Endothelial cell of umbilical vein (primary cell): Measurements from ENCODE around the gene GRK5. TPM values are rescaled to one million over a fixed set of nuclear protein-coding genes. Genes with fewer than 3 reads are reported as not detected.

Experiments used
- BruUV-seq: library from RNA; stranded (reverse); fragments of 400-500 nt; replicated peaks from 2 replicates; lab custom pipeline; 2021; lab: Mats Ljungman, UMichigan
- CTCF ChIA-PET: fragments of 300-600, 350-600 bp; sonication (Branson Sonifier 250); formaldehyde crosslinking; loops from one replicate; lab custom pipeline; 2021; ENCODE audit warnings: antibody characterized with exemption, inconsistent platforms; lab: Charles Lee
- POLR2A ChIA-PET: fragments of 300-600, 350-600 bp; sonication (Branson Sonifier 250); formaldehyde crosslinking; loops from one replicate; lab custom pipeline; 2021; ENCODE audit warnings: antibody characterized with exemption, inconsistent platforms; lab: Charles Lee
- DNase-seq: peaks from one replicate; pipeline ENCODE4 v3.0.0-alpha.2; 2011; ENCODE audit warnings: low read depth, low spot score
- FAIRE-seq: peaks from 2 replicates; lab custom pipeline; 2011; peaks lifted over from hg19 to GRCh38; lab: Jason Lieb, UNC
- H2AFZ ChIP-seq: 2 replicates; pipeline ENCODE4 v1.6.0; 2012; ENCODE audit warnings: low read depth, low read length, control low read depth, inconsistent platforms
- H3K27ac ChIP-seq: 2 replicates; pipeline ENCODE4 v1.5.1; 2011; ENCODE audit warnings: low read depth, mild to moderate bottlenecking, control low read depth, low read length, moderate library complexity; ENCODE audit not compliant: insufficient read depth
- H3K27me3 ChIP-seq, 2 experiments: 2 replicates each; pipeline versions ENCODE4 v1.6.0 to v1.6.1; 2011; ENCODE audit warnings: low read length in 2 of 2, mixed read lengths in 1 of 2; ENCODE audit not compliant: control insufficient read depth in 2 of 2, insufficient read depth in 2 of 2
- H3K36me3 ChIP-seq, 2 experiments: 2 replicates in 1 of 2; 3 replicates in 1 of 2; pipeline ENCODE4 v1.5.1; 2011; ENCODE audit warnings: low read length in 2 of 2, mild to moderate bottlenecking in 1 of 2, moderate library complexity in 1 of 2; ENCODE audit not compliant: control insufficient read depth in 2 of 2, insufficient read depth in 2 of 2; ENCODE audit errors: extremely low read depth in 1 of 2
- H3K4me1 ChIP-seq: 3 replicates; pipeline ENCODE4 v1.5.1; 2011; ENCODE audit warnings: mild to moderate bottlenecking, low read length; ENCODE audit not compliant: control insufficient read depth, insufficient read depth; ENCODE audit errors: extremely low read depth
- H3K4me2 ChIP-seq: 2 replicates; pipeline ENCODE4 v1.6.1; 2011; ENCODE audit warnings: low read length, control low read depth, mixed read lengths; ENCODE audit not compliant: insufficient read depth
- H3K4me3 ChIP-seq, 3 experiments: fragments of 200-600 bp in 1 of 3; sonication (generic), shearing (Covaris generic) in 1 of 3; replicated peaks in 1 of 3; 2 replicates each; pipeline ENCODE4 v1.5.1; 2011 to 2016; ENCODE audit warnings: control low read depth in 3 of 3, low read length in 3 of 3, mild to moderate bottlenecking in 2 of 3, inconsistent platforms in 1 of 3, low read depth in 1 of 3, moderate library complexity in 1 of 3; ENCODE audit not compliant: insufficient read depth in 1 of 3
- H3K79me2 ChIP-seq: 2 replicates; pipeline ENCODE4 v1.6.0; 2012; ENCODE audit warnings: low read length, inconsistent platforms; ENCODE audit not compliant: control insufficient read depth, insufficient read depth
- H3K9ac ChIP-seq: replicated peaks from 2 replicates; pipeline ENCODE3; 2011; ENCODE audit warnings: low read length, control low read depth; ENCODE audit not compliant: insufficient read depth; ENCODE audit errors: extremely low read depth
- H3K9me1 ChIP-seq: replicated peaks from 3 replicates; pipeline ENCODE4 v1.6.0; 2011; ENCODE audit warnings: mild to moderate bottlenecking, low read length; ENCODE audit not compliant: control insufficient read depth, insufficient read depth; ENCODE audit errors: extremely low read depth
- H3K9me3 ChIP-seq: replicated peaks from 2 replicates; pipeline ENCODE4 v1.5.1; 2012; ENCODE audit warnings: low read length, inconsistent platforms; ENCODE audit not compliant: control insufficient read depth, insufficient read depth
- H4K20me1 ChIP-seq: replicated peaks from 2 replicates; pipeline ENCODE3; 2011; ENCODE audit warnings: mild to moderate bottlenecking, low read length; ENCODE audit not compliant: control insufficient read depth, insufficient read depth; ENCODE audit errors: extremely low read depth
- EZH2 ChIP-seq: IDR thresholded peaks from 2 replicates; pipeline ENCODE4 v1.6.1; 2012; ENCODE audit warnings: borderline replicate concordance, low read depth, mild to moderate bottlenecking, moderate library complexity, low read length, inconsistent platforms; ENCODE audit not compliant: severe bottlenecking
- FOS ChIP-seq: IDR thresholded peaks from 2 replicates; pipeline ENCODE4 v1.6.1; 2011; ENCODE audit warnings: mild to moderate bottlenecking, low read length, moderate library complexity, borderline replicate concordance; ENCODE audit not compliant: insufficient read depth
- GATA2 ChIP-seq: IDR thresholded peaks from 2 replicates; pipeline ENCODE4 v1.7.0; 2011; ENCODE audit warnings: low read depth, mild to moderate bottlenecking, moderate library complexity, mixed read lengths, low read length; ENCODE audit not compliant: insufficient read length, insufficient read depth
- JUN ChIP-seq: IDR thresholded peaks from 2 replicates; pipeline ENCODE4 v1.6.1; 2011; ENCODE audit warnings: borderline replicate concordance, low read depth; ENCODE audit not compliant: insufficient read length, insufficient read depth
- MAX ChIP-seq: IDR thresholded peaks from 2 replicates; pipeline ENCODE4 v1.6.1; 2011; ENCODE audit not compliant: insufficient read depth, insufficient read length
- MYC ChIP-seq: IDR thresholded peaks from one replicate; pipeline ENCODE4 v1.6.1; 2011; ENCODE audit warnings: mild to moderate bottlenecking, low read depth, low read length
- POLR2A ChIP-seq: IDR thresholded peaks from 2 replicates; pipeline ENCODE4 v1.6.1; 2012; ENCODE audit warnings: low read depth, mild to moderate bottlenecking, control low read depth, low read length
- POLR2AphosphoS5 ChIP-seq: IDR thresholded peaks from 2 replicates; pipeline ENCODE4 v1.6.1; 2012; ENCODE audit warnings: low read depth, mild to moderate bottlenecking, control low read depth, low read length, moderate library complexity; ENCODE audit not compliant: insufficient read depth
- dilution Hi-C: fragments of 300-500 bp; cut with MboI; formaldehyde crosslinking; loops from one replicate; pipeline ENCODE4 v1.15.0; 2019; ENCODE audit warnings: low sequenced_read_pairs; ENCODE audit not compliant: extremely low pct_ligation_motif_present
- intact Hi-C: fragments of 100-400 bp; cut with micrococcal nuclease; formaldehyde crosslinking; loops from one replicate; pipeline ENCODE4 v1.10.0; 2022
- polyA plus RNA-seq, 4 experiments: library from polyadenylated mRNA; depleted of rRNA in 3 of 4; stranded (reverse) in 3 of 4; unstranded in 1 of 4; fragments of >200 nt; gene quantifications; 2 replicates each; pipeline versions ENCODE4 v1.2.1 to v1.2.3, GENCODE V29; 2011 to 2012; ENCODE audit warnings: missing spikeins in 1 of 4
- total RNA-seq: library from RNA; stranded (reverse); gene quantifications from 2 replicates; pipeline ENCODE4 v1.2.3, GENCODE V29; 2021
- TF ChIP-seq, protein P1 (sequence below), 2 donors: IDR thresholded peaks; 1 replicate in 1 of 2; 2 replicates in 1 of 2; pipeline ENCODE4 v1.5.1; 2011; ENCODE audit warnings: low read length in 2 of 2, mild to moderate bottlenecking in 2 of 2, moderate library complexity in 2 of 2, control low read depth in 1 of 2, inconsistent platforms in 1 of 2, low read depth in 1 of 2; ENCODE audit not compliant: insufficient read depth in 1 of 2; ENCODE audit errors: extremely low read depth in 1 of 2

Gene GRK5
- total and polyA plus RNA-seq, 2 donors (not counting 3 experiments of a cell fraction or from before 2014, with no cell fraction given) = 13.1 to 29.5 TPM

- Histone ChIP-seq H4K20me1 (no peaks in the 10 kb centered on the region), H3K4me2 (no peak overlapping the region), H3K36me3 (peaks cover 0 to 7% of the 10 kb centered on the region in 2 experiments), H3K9me1 (no peaks in the 10 kb centered on the region), H2AFZ (no peak overlapping the region), H3K9me3 (no peaks in the 10 kb centered on the region), H3K27ac (no peak overlapping the region), H3K79me2 (no peaks in the 10 kb centered on the region), H3K4me3 (no peak overlapping the region), H3K9ac (no peak overlapping the region), H3K27me3 (no peaks in the 10 kb centered on the region), H3K4me1 (peaks cover 8% of the 10 kb centered on the region)
- DNase-seq (no peak), FAIRE-seq (no peak)
- ChIA-PET CTCF (interaction anchor here (0.9 to 1.7 kb wide), 3 partner anchors 10 to 194 kb away, joined by 3 to 4 read pairs (median 3); no protein-coding TSS in a partner anchor), POLR2A (no interaction called here)
- TF ChIP-seq POLR2AphosphoS5 (no peak), JUN (no peak), MAX (no peak), EZH2 (no peak), FOS (no peak), GATA2 (no peak), POLR2A (no peak), MYC (no peak)
- TF ChIP-seq, protein P1, sequence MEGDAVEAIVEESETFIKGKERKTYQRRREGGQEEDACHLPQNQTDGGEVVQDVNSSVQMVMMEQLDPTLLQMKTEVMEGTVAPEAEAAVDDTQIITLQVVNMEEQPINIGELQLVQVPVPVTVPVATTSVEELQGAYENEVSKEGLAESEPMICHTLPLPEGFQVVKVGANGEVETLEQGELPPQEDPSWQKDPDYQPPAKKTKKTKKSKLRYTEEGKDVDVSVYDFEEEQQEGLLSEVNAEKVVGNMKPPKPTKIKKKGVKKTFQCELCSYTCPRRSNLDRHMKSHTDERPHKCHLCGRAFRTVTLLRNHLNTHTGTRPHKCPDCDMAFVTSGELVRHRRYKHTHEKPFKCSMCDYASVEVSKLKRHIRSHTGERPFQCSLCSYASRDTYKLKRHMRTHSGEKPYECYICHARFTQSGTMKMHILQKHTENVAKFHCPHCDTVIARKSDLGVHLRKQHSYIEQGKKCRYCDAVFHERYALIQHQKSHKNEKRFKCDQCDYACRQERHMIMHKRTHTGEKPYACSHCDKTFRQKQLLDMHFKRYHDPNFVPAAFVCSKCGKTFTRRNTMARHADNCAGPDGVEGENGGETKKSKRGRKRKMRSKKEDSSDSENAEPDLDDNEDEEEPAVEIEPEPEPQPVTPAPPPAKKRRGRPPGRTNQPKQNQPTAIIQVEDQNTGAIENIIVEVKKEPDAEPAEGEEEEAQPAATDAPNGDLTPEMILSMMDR (IDR thresholded peaks at IDR 0.05; ENCODE audit: extremely low read depth in 1 of 2, insufficient read depth in 1 of 2, low read depth in 1 of 2, low read length in 2 of 2) = no peak
- intact Hi-C loops = no loop called here
- no TSS peak for BruUV-seq
- dilution Hi-C loops = no loop called here
Measured at GRCh38 chr10:119393421-119393820, 186.1 kb downstream of the GRK5 start.
